ENCODE results near the gene MVP.
"Not testable (repeated sequence)": the region's sequence is repeated elsewhere in the genome, so short reads cannot be mapped to it uniquely, and the experiment has no call there.

The MVP gene

DNA sequence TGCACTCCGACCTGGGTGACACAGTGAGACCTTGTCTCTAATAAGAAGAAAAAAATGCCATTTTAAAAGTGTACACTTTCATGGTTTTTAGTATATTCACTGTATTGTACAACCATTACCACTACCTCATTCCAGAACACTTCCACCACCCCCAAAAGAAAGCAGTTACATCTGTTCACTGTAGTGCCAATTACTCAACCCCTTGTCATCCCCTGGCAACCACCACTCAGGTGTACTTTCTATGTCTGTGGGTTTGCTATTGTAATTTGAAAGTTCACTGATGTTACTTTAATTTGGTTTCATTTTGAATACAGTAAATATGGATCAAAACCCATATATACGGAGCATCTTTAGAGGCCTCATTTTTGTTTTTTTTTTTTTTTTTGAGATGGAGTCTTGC lies 36.1 kb upstream of the MVP start:
- ChIA-PET CTCF (interaction anchor here (0.6 to 1.2 kb wide), 2 partner anchors 55 to 174 kb away, joined by 3 to 4 read pairs; no protein-coding TSS in a partner anchor), POLR2A (no interaction called here)
- TF ChIP-seq BHLHE40 (IDR thresholded peaks at IDR 0.05; ENCODE audit: borderline replicate concordance) = no peak
- TF ChIP-seq ELF4 (IDR thresholded peaks at IDR 0.05) = no peak
- TF ChIP-seq, protein P1, sequence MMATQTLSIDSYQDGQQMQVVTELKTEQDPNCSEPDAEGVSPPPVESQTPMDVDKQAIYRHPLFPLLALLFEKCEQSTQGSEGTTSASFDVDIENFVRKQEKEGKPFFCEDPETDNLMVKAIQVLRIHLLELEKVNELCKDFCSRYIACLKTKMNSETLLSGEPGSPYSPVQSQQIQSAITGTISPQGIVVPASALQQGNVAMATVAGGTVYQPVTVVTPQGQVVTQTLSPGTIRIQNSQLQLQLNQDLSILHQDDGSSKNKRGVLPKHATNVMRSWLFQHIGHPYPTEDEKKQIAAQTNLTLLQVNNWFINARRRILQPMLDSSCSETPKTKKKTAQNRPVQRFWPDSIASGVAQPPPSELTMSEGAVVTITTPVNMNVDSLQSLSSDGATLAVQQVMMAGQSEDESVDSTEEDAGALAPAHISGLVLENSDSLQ (IDR thresholded peaks at IDR 0.05) = no peak
- TF ChIP-seq SP1 (IDR thresholded peaks at IDR 0.05) = no peak
- TF ChIP-seq ZNF384 (IDR thresholded peaks at IDR 0.05) = no peak
- DNase-seq (ENCODE audit: extremely low spot score) = no peak

DNA sequence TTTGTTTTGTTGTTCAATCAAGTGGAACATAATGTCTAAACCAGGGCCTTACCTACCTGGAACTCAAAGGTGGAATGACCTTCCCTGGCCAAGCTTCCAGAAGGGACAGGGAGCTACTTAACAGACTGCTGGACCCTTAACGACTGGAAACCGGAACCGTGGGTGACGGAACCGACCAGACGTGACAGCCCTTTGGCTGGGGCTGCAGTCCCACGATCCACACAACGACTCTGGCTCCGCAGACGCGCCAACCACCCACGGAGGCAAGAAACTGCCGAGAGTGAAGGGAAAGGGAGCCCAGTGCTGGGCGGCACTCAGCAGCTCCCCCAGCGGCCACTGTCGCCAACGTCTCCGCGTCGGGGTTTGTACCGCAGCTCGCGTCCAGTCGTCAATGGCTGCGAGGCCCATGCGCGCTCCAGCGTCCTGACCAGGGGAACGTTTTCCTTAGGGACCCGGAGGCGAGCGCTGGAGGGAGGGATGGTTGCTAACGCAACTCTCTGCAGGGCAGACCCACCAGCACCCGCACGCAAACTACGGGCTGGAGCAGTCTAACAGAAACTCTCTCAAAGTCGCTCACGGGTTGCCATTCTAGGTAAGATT lies 35.3 kb upstream of the MVP start:
- TF ChIP-seq SUZ12 (IDR thresholded peaks at IDR 0.05) (no peak), FOXA1 (IDR thresholded peaks at IDR 0.05) (no peak)
- ChIA-PET POLR2A (no interaction called here), CTCF (interaction anchor here (0.8 to 1.0 kb wide), 2 partner anchors 44 to 64 kb away, joined by 3 to 4 read pairs; no protein-coding TSS in a partner anchor)
- no peak for DNase-seq (ENCODE audit: extremely low spot score)

DNA sequence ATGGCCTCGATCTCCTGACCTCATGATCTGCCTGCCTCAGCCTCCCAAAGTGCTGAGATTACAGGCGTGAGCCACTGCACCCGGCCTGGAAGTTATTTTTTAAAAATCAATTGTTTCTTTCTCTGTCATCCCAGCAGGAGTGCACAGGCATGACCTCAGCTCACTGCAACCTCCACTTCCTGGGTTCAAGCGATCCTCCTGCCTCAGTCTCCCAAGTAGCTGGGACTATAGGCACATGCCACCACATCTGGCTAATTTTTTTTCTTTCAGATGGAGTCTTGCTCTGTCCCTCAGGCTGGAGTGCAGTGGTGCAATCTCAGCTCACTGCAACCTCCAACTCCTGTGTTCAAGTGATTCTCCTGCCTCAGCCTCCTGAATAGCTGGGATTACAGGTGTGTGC lies 33.1 kb upstream of the MVP start:
- POLR2A ChIA-PET; DNase-seq (ENCODE audit: extremely low spot score); CTCF ChIA-PET: not testable (repeated sequence)

DNA sequence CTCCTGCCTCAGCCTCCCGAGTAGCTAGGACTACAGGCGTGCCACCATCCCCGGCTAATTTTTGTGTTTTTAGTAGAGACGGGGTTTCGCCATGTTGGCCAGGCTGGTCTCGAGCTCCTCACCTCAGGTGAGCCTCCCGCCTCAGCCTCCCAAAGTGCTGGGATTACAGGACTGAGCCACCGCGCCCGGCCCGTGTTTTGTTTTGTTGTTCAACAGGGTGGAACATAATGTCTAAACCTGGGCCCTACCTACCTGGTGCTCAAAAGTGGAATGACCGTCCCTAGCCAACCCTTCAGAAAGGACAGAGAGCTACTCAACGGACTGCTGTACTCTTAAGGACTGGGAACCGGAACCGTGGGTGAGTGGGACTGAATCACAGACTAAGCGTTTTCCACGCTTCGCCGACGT lies 30.5 kb upstream of the MVP start:
- CTCF ChIA-PET = interaction anchor here (0.7 to 1.7 kb wide), 9 partner anchors 12 to 242 kb away, joined by 3 to 6 read pairs (median 3); partner anchors contain the start of gene PAGR1
- DNase-seq (ENCODE audit: extremely low spot score) = no peak
- POLR2A ChIA-PET = interaction anchor here (0.7 to 6.8 kb wide), 29 partner anchors 10 to 229 kb away, joined by 3 to 92 read pairs (median 4); partner anchors contain the start of genes MAZ, MVP, PAGR1 and PRRT2
- TF ChIP-seq TARDBP (IDR thresholded peaks at IDR 0.05) = no peak
- no peak for TF ChIP-seq ZNF384 (IDR thresholded peaks at IDR 0.05)
- TF ChIP-seq FOXM1 (IDR thresholded peaks at IDR 0.05; ENCODE audit: borderline replicate concordance) = no peak
- TF ChIP-seq ELF4 (IDR thresholded peaks at IDR 0.05) = no peak
- no peak for TF ChIP-seq HDGF (IDR thresholded peaks at IDR 0.05; ENCODE audit: borderline replicate concordance)
- TF ChIP-seq CTBP1 (IDR thresholded peaks at IDR 0.05; ENCODE audit: borderline replicate concordance) = no peak
- TF ChIP-seq SUZ12 (IDR thresholded peaks at IDR 0.05) = no peak
- TF ChIP-seq BHLHE40 (IDR thresholded peaks at IDR 0.05; ENCODE audit: borderline replicate concordance) = no peak
- no peak for TF ChIP-seq ARNT (IDR thresholded peaks at IDR 0.05)
- TF ChIP-seq LEF1 (IDR thresholded peaks at IDR 0.05; ENCODE audit: borderline replicate concordance) = no peak
- TF ChIP-seq, protein P1 (IDR thresholded peaks at IDR 0.05) = no peak

DNA sequence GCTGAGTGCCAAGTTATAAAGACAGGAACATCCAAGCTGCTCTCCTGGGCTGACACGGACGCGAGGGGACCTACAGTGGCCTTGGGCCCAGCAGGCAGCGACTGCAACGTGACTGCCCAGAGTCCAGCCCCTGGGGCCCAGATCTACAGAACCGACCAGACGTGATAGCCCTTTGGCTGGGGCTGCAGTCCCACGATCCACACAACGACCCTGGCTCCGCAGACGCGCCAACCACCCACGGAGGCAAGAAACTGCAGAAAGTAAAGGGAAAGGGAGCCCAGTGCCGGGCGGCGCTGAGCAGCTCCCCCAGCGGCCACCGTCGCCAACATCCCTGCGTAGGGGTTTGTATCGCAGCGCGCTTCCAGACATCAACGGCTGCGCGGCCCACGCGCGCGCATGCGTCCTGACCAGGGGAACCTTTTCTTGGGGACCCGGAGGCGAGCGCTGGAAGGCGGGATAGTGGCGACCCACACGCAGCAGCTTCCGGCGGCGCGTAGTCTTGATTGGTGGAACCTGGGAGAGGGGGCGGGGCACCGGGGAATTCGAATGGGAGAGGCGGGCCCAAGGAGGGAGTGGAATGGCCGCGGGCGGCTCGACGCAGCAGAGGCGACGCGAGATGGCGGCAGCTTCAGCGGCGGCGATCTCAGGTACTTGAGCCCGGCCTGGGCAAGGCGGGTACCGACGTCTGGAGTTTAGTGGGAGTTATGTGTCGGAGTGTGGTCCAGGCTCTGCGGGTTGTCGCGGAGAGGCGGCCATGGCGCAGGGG lies 29.9 kb upstream of the MVP start, which contains the start of gene KIF22:
TSS of gene KIF22 (plus strand) at position 569 of the 766 bp plus-strand sequence. CDS start at position 578, 9 bp downstream.
- TF ChIP-seq ARNT (IDR thresholded peaks at IDR 0.05) (no peak), CTBP1 (IDR thresholded peaks at IDR 0.05; ENCODE audit: borderline replicate concordance) (peak; percentile 69), L3MBTL2 (conservative IDR thresholded peaks at IDR 0.05) (peak; percentile 50), LEF1 (IDR thresholded peaks at IDR 0.05; ENCODE audit: borderline replicate concordance) (no peak), ZNF384 (IDR thresholded peaks at IDR 0.05) (no peak), ELF4 (IDR thresholded peaks at IDR 0.05) (peak; percentile 26; the same call in 1 of the 2 replicates), TARDBP (IDR thresholded peaks at IDR 0.05) (peak; percentile 78), SUZ12 (IDR thresholded peaks at IDR 0.05) (no peak), FOXK2 (IDR thresholded peaks at IDR 0.05) (no peak), SP1 (IDR thresholded peaks at IDR 0.05) (no peak), FOXA1 (IDR thresholded peaks at IDR 0.05) (no peak), HDGF (IDR thresholded peaks at IDR 0.05; ENCODE audit: borderline replicate concordance) (no peak), NFRKB (IDR thresholded peaks at IDR 0.05) (peak; percentile 21; the same call in 1 of the 2 replicates), BHLHE40 (IDR thresholded peaks at IDR 0.05; ENCODE audit: borderline replicate concordance) (no peak), FOXM1 (IDR thresholded peaks at IDR 0.05; ENCODE audit: borderline replicate concordance) (no peak)
- TF ChIP-seq, protein P1 (IDR thresholded peaks at IDR 0.05) = no peak
- ChIA-PET POLR2A (interaction anchor here (0.7 to 6.8 kb wide), 29 partner anchors 11 to 229 kb away, joined by 3 to 92 read pairs (median 4); partner anchors contain the start of genes MAZ, MVP, PAGR1 and PRRT2), CTCF (interaction anchor here (0.6 to 1.7 kb wide), 12 partner anchors 11 to 241 kb away, joined by 3 to 6 read pairs (median 3); partner anchors contain the start of gene PAGR1)
- peak; percentile 99 for DNase-seq (ENCODE audit: extremely low spot score)

Measured in HEK293T (cell line).